ENCODE data around the gene CACUL1.
"Not testable (repeated sequence)": the region's sequence is repeated elsewhere in the genome, so short reads cannot be mapped to it uniquely, and the experiment has no call there.

CACUL1 gene

DNA sequence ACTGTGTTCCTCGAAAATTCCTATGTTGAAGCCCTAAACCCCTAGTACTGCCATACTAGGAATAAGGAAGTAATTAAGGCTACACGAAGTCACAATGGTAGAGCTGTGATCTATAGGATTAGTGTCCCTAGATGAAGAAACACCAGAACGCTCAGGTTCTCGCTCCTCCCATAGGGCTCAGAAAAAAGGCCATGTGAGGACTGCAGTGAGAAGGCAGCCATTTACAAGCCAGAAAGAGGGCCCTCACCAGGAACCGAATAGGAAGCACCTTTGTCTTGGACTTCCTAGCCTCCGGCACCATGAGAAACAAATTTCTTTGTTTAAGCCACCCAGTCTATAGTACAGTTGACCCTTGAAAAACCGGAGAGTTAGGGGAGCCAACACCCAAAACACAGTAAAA is 46.2 kb downstream of the CACUL1 start:
- in situ Hi-C loops (cut with HindIII; ENCODE audit: low pct_ligation_motif_present, low pct_unique_long_range_greater_than_20kb, low sequenced_read_pairs), result no loop called here
- DNase-seq, result no peak

- in situ Hi-C loops (cut with HindIII; ENCODE audit: low pct_ligation_motif_present, low pct_unique_long_range_greater_than_20kb, low sequenced_read_pairs), result no loop called here
- DNase-seq, result no peak
These were observed 50.1 kb downstream of the CACUL1 start for GRCh38 chr10:118704711-118705110.

DNA sequence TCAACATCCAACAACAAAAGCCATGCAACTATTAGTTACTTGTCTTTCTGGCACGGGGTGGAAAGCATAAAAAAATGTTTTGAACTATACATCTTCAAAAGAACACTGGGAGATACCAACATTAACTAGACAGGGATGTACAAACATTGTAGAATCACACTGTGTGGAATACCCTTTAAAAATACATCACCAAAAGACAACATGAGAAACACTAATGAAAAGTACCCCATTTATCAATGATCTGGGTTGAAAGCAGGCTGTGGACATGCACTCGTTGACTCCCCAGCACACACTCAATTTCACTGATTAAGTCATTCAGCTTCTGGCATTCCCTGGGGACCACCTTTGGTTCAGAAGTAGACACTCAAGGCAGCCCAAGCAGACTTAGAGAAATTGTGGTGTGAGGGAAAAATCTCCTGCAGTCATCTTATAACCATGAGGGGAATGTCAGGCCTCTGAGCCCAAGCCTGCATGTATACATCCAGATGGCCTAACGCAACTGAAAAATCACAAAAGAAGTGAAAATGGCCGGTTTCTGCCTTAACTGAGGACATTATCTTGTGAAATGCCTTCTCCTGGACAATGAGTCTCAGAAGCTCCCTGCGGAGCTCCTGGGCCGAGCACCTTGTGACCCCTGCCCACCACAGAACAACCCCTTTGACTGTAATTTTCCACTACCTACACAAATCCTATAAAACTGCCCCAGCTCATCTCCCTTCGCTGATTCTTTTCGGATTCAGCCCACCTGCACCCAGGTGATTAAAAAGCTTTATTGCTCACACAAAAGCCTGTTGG is 53.0 kb downstream of the CACUL1 start:
- DNase-seq, result no peak
- in situ Hi-C loops (cut with HindIII; ENCODE audit: low pct_ligation_motif_present, low pct_unique_long_range_greater_than_20kb, low sequenced_read_pairs), result no loop called here

- peak; percentile 77 for DNase-seq
- in situ Hi-C loops (cut with HindIII; ENCODE audit: low pct_ligation_motif_present, low pct_unique_long_range_greater_than_20kb, low sequenced_read_pairs), result no loop called here
These were observed 56.3 kb downstream of the CACUL1 start for GRCh38 chr10:118698421-118698820.

GRCh38 chr10:118694848-118695247 is 59.9 kb downstream of the CACUL1 start:
- in situ Hi-C loops (cut with HindIII; ENCODE audit: low pct_ligation_motif_present, low pct_unique_long_range_greater_than_20kb, low sequenced_read_pairs), result no loop called here
- no peak for DNase-seq

DNA sequence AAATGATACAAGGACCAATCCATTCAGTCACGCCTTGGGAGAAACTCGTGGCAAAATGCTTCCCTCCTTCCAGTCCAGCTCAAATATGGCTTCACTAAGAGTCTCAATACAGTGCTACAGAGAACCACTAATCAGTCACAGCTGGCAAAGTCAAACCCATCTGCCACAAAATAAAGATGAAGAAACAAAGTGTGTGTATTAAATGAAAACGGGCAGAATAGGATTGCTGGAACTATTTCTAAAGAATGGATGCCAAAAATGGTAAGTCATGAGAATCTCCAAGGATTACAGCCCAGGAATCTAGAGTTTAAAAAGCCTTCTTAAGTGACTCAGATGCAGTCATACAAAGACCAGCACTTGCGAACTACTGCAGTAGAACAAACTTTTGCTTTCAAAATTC is 61.9 kb downstream of the CACUL1 start:
- in situ Hi-C loops (cut with HindIII; ENCODE audit: low pct_ligation_motif_present, low pct_unique_long_range_greater_than_20kb, low sequenced_read_pairs), result no loop called here
- peak; percentile 25 for DNase-seq

GRCh38 chr10:118689070-118689858 is 65.5 kb downstream of the CACUL1 start:
- DNase-seq, result no peak
- in situ Hi-C loops (cut with HindIII; ENCODE audit: low pct_ligation_motif_present, low pct_unique_long_range_greater_than_20kb, low sequenced_read_pairs), result no loop called here

DNA sequence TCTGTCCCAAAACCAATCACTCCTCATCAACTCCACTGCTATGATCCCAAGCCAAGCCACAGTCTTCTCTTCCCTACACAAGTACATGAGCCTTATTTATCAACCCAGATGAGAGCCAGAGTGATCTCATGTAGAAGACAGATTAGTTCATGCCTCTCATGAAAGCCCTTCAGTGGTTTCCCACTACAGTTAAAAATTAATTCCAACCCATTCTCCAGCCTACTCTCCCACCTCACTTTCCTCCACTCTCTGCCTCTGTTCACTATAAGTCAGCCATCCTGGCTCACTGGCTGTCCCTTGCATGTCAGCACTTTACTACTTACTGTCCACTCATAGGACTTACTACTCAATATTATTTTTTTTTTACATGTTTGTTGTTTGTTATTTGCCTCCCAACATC is 67.3 kb downstream of the CACUL1 start:
- in situ Hi-C loops (cut with HindIII; ENCODE audit: low pct_ligation_motif_present, low pct_unique_long_range_greater_than_20kb, low sequenced_read_pairs), result no loop called here
- DNase-seq, result peak; percentile 10

- DNase-seq, result no peak
- in situ Hi-C loops (cut with HindIII; ENCODE audit: low pct_ligation_motif_present, low pct_unique_long_range_greater_than_20kb, low sequenced_read_pairs), result no loop called here
These were observed 72.2 kb downstream of the CACUL1 start for GRCh38 chr10:118682533-118682932.

DNA sequence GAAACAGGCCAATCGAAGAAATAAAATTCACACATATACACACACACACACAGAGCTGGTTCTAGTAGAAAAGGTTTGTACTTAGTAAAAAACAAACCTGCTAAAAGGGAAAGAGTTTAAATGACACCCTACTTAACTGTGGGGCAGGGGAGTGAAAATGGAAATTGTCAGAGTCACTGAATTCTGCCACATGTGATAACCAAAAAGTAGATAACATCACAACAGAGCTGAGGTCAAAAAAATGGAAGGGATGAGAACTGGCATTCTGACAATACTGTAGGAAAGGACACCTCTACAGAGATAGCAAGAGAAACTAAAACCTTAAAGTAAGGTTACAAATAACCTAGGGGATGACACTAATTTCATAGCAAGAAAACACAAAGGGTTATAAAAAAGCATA is 74.6 kb downstream of the CACUL1 start:
- in situ Hi-C loops (cut with HindIII; ENCODE audit: low pct_ligation_motif_present, low pct_unique_long_range_greater_than_20kb, low sequenced_read_pairs), result no loop called here
- no peak for DNase-seq

- in situ Hi-C loops (cut with HindIII; ENCODE audit: low pct_ligation_motif_present, low pct_unique_long_range_greater_than_20kb, low sequenced_read_pairs), result no loop called here
- DNase-seq, result no peak
These were observed 80.4 kb downstream of the CACUL1 start for GRCh38 chr10:118674226-118674919.

- no peak for DNase-seq
- in situ Hi-C loops (cut with HindIII; ENCODE audit: low pct_ligation_motif_present, low pct_unique_long_range_greater_than_20kb, low sequenced_read_pairs), result no loop called here
These were observed 81.7 kb downstream of the CACUL1 start for GRCh38 chr10:118672766-118673715.

GRCh38 chr10:118672153-118672552 is 82.6 kb downstream of the CACUL1 start:
- no peak for DNase-seq
- in situ Hi-C loops (cut with HindIII; ENCODE audit: low pct_ligation_motif_present, low pct_unique_long_range_greater_than_20kb, low sequenced_read_pairs), result no loop called here

- in situ Hi-C loops (cut with HindIII; ENCODE audit: low pct_ligation_motif_present, low pct_unique_long_range_greater_than_20kb, low sequenced_read_pairs); DNase-seq: not testable (repeated sequence)
These were observed 83.5 kb downstream of the CACUL1 start for GRCh38 chr10:118671221-118671620.

GRCh38 chr10:118670472-118671124 is 84.2 kb downstream of the CACUL1 start:
- in situ Hi-C loops (cut with HindIII; ENCODE audit: low pct_ligation_motif_present, low pct_unique_long_range_greater_than_20kb, low sequenced_read_pairs), result no loop called here
- DNase-seq, result no peak

GRCh38 chr10:118669835-118670234 is 84.9 kb downstream of the CACUL1 start:
- in situ Hi-C loops (cut with HindIII; ENCODE audit: low pct_ligation_motif_present, low pct_unique_long_range_greater_than_20kb, low sequenced_read_pairs), result no loop called here

GRCh38 chr10:118669020-118669791 is 85.6 kb downstream of the CACUL1 start:
- DNase-seq, result no peak
- in situ Hi-C loops (cut with HindIII; ENCODE audit: low pct_ligation_motif_present, low pct_unique_long_range_greater_than_20kb, low sequenced_read_pairs), result no loop called here

More at GRCh38 chr10:118669835-118670234, 84.9 kb downstream of the CACUL1 start:
- DNase-seq, result no peak

Data from ACHN (cell line).